Activated T-helper 1 cell treated with anti-CD3 and anti-CD28 coated beads, Interleukin-12 subunit alpha, Interleukin-12 subunit beta, Interleukin-2, Interleukin-4 antibody, amounts not matched to agents 30 ng/mL and 10 ng/mL and 1 ng/mL, durations not matched to agents 14 hours and 24 hours and 36 hours (primary cell): Measurements from ENCODE around the gene EPSTI1. TPM values are rescaled to one million over a fixed set of nuclear protein-coding genes. Genes with fewer than 3 reads are reported as not detected.

ENCODE experiments used
- DNase-seq: peaks from one replicate; pipeline ENCODE4 v3.0.0; 2021; ENCODE audit warnings: low spot score
- H3K27ac Mint-ChIP-seq: one replicate; pipeline ENCODE4 v1.8.0; 2021; ENCODE audit warnings: mild to moderate bottlenecking, mixed read lengths
- H3K27me3 Mint-ChIP-seq: one replicate; pipeline ENCODE4 v1.8.0; 2022; ENCODE audit warnings: mild to moderate bottlenecking, moderate library complexity, mixed read lengths; ENCODE audit not compliant: insufficient read depth
- H3K36me3 Mint-ChIP-seq: one replicate; pipeline ENCODE4 v1.8.0; 2021; ENCODE audit warnings: low read depth, mixed read lengths
- H3K4me1 Mint-ChIP-seq: one replicate; pipeline ENCODE4 v1.8.0; 2021; ENCODE audit warnings: low read depth, mixed read lengths
- H3K4me3 Mint-ChIP-seq: one replicate; pipeline ENCODE4 v1.8.0; 2021; ENCODE audit warnings: mild to moderate bottlenecking, moderate library complexity, mixed read lengths
- H3K9me3 Mint-ChIP-seq: one replicate; pipeline ENCODE4 v1.8.0; 2021; ENCODE audit warnings: mixed read lengths
- intact Hi-C: fragments of 100-400 bp; cut with micrococcal nuclease; formaldehyde crosslinking; loops from one replicate; pipeline ENCODE4 v1.15.1; 2024
- total RNA-seq: library from RNA; stranded (reverse); gene quantifications from 2 replicates; pipeline ENCODE4 v1.2.3, GENCODE V29; 2022

Gene EPSTI1
- total RNA-seq, 1 donor from 2014 or later = 19.3 TPM

- H3K4me3 Mint-ChIP-seq = no peak overlapping the region
- no peak for DNase-seq
- no peaks in the 10 kb centered on the region for H3K27me3 Mint-ChIP-seq
- H3K36me3 Mint-ChIP-seq = peaks cover 64% of the 10 kb centered on the region
- intact Hi-C loops = loop anchor here (1.0 kb wide), 1 partner anchor 8 kb away; no protein-coding TSS in a partner anchor
- H3K27ac Mint-ChIP-seq = no peak overlapping the region
- H3K4me1 Mint-ChIP-seq = peaks cover 66% of the 10 kb centered on the region
- peaks cover 9% of the 10 kb centered on the region for H3K9me3 Mint-ChIP-seq
Measured at GRCh38 chr13:42981853-42982252, 10.2 kb downstream of the EPSTI1 start.

GRCh38 chr13:42981317-42981716 lies 10.7 kb downstream of the EPSTI1 start:
- Mint-ChIP-seq H3K4me1 (peaks cover 71% of the 10 kb centered on the region), H3K9me3 (peaks cover 9% of the 10 kb centered on the region), H3K27ac (no peak overlapping the region), H3K36me3 (peaks cover 65% of the 10 kb centered on the region), H3K27me3 (no peaks in the 10 kb centered on the region), H3K4me3 (no peak overlapping the region)
- intact Hi-C loops = loop anchor here (1.0 kb wide), 1 partner anchor 9 kb away; no protein-coding TSS in a partner anchor
- DNase-seq = no peak

GRCh38 chr13:42977219-42977659 lies 14.8 kb downstream of the EPSTI1 start:
- Mint-ChIP-seq H3K9me3 (peaks cover 9% of the 10 kb centered on the region), H3K27ac (peak overlapping the region; percentile 15), H3K36me3 (peaks cover 48% of the 10 kb centered on the region), H3K4me3 (no peak overlapping the region), H3K4me1 (peaks cover 56% of the 10 kb centered on the region), H3K27me3 (no peaks in the 10 kb centered on the region)
- no peak for DNase-seq
- intact Hi-C loops = loop anchor here (10.0 kb wide), 1 partner anchor 382 kb away; no protein-coding TSS in a partner anchor

GRCh38 chr13:42976066-42976465 lies 16.0 kb downstream of the EPSTI1 start:
- peaks cover 44% of the 10 kb centered on the region for H3K36me3 Mint-ChIP-seq
- peaks cover 59% of the 10 kb centered on the region for H3K4me1 Mint-ChIP-seq
- no peak overlapping the region for H3K27ac Mint-ChIP-seq
- no peak for DNase-seq
- H3K9me3 Mint-ChIP-seq = peaks cover 9% of the 10 kb centered on the region
- intact Hi-C loops = loop anchor here (10.0 kb wide), 1 partner anchor 381 kb away; no protein-coding TSS in a partner anchor
- H3K4me3 Mint-ChIP-seq = no peak overlapping the region
- H3K27me3 Mint-ChIP-seq = no peaks in the 10 kb centered on the region

GRCh38 chr13:42973581-42973980 lies 18.5 kb downstream of the EPSTI1 start:
- H3K27ac Mint-ChIP-seq = no peak overlapping the region
- no peak for DNase-seq
- peaks cover 45% of the 10 kb centered on the region for H3K36me3 Mint-ChIP-seq

GRCh38 chr13:42971691-42972347 lies 20.2 kb downstream of the EPSTI1 start:
- no peak overlapping the region for H3K27ac Mint-ChIP-seq
- H3K36me3 Mint-ChIP-seq = peaks cover 41% of the 10 kb centered on the region
- no peak for DNase-seq
- no peaks in the 10 kb centered on the region for H3K27me3 Mint-ChIP-seq
- H3K4me3 Mint-ChIP-seq = no peak overlapping the region
- intact Hi-C loops = loop anchor here (5.0 to 10.0 kb wide), 2 partner anchors 70 to 377 kb away; no protein-coding TSS in a partner anchor
- no peaks in the 10 kb centered on the region for H3K9me3 Mint-ChIP-seq
- H3K4me1 Mint-ChIP-seq = peaks cover 54% of the 10 kb centered on the region

More at GRCh38 chr13:42973581-42973980, 18.5 kb downstream of the EPSTI1 start:
- no peaks in the 10 kb centered on the region for H3K27me3 Mint-ChIP-seq
- no peak overlapping the region for H3K4me3 Mint-ChIP-seq
- H3K4me1 Mint-ChIP-seq = peaks cover 66% of the 10 kb centered on the region
- H3K9me3 Mint-ChIP-seq = peaks cover 3% of the 10 kb centered on the region
- intact Hi-C loops = loop anchor here (5.0 to 10.0 kb wide), 2 partner anchors 69 to 379 kb away; no protein-coding TSS in a partner anchor

- Mint-ChIP-seq H3K4me1 (peaks cover 47% of the 10 kb centered on the region), H3K27ac (peak overlapping the region; percentile 80), H3K27me3 (no peaks in the 10 kb centered on the region), H3K9me3 (no peaks in the 10 kb centered on the region), H3K36me3 (peaks cover 39% of the 10 kb centered on the region), H3K4me3 (no peak overlapping the region)
- peak; percentile 16 for DNase-seq
- intact Hi-C loops = loop anchor here (1.0 to 10.0 kb wide), 7 partner anchors 21 to 908 kb away; partner anchors contain the start of genes CCDC122, DNAJC15, EPSTI1 and LACC1
Measured at GRCh38 chr13:42970824-42971690, 21.0 kb downstream of the EPSTI1 start.

GRCh38 chr13:42969565-42970172 lies 22.4 kb downstream of the EPSTI1 start:
- Mint-ChIP-seq H3K36me3 (peaks cover 34% of the 10 kb centered on the region), H3K4me3 (no peak overlapping the region), H3K27me3 (no peaks in the 10 kb centered on the region), H3K4me1 (peaks cover 35% of the 10 kb centered on the region), H3K27ac (no peak overlapping the region), H3K9me3 (no peaks in the 10 kb centered on the region)
- intact Hi-C loops = loop anchor here (1.0 to 10.0 kb wide), 8 partner anchors 23 to 910 kb away; partner anchors contain the start of genes CCDC122, DNAJC15, EPSTI1 and LACC1
- DNase-seq = peak; percentile 63

- no peak for DNase-seq
- H3K27me3 Mint-ChIP-seq = no peaks in the 10 kb centered on the region
- intact Hi-C loops = loop anchor here (1.0 kb wide), 1 partner anchor 905 kb away; no protein-coding TSS in a partner anchor
- H3K9me3 Mint-ChIP-seq = no peaks in the 10 kb centered on the region
- H3K36me3 Mint-ChIP-seq = peaks cover 34% of the 10 kb centered on the region
- H3K4me3 Mint-ChIP-seq = no peak overlapping the region
- H3K4me1 Mint-ChIP-seq = peaks cover 33% of the 10 kb centered on the region
- H3K27ac Mint-ChIP-seq = no peak overlapping the region
Measured at GRCh38 chr13:42968906-42969305, 23.1 kb downstream of the EPSTI1 start.

- H3K4me1 Mint-ChIP-seq = peaks cover 33% of the 10 kb centered on the region
- H3K27me3 Mint-ChIP-seq = no peaks in the 10 kb centered on the region
- peaks cover 41% of the 10 kb centered on the region for H3K36me3 Mint-ChIP-seq
- H3K9me3 Mint-ChIP-seq = no peaks in the 10 kb centered on the region
- no peak overlapping the region for H3K27ac Mint-ChIP-seq
- intact Hi-C loops = no loop called here
- H3K4me3 Mint-ChIP-seq = no peak overlapping the region
- DNase-seq = no peak
Measured at GRCh38 chr13:42967660-42968059, 24.4 kb downstream of the EPSTI1 start.

- no peaks in the 10 kb centered on the region for H3K9me3 Mint-ChIP-seq
- H3K4me1 Mint-ChIP-seq = peaks cover 10% of the 10 kb centered on the region
- H3K27ac Mint-ChIP-seq = no peak overlapping the region
- H3K4me3 Mint-ChIP-seq = no peak overlapping the region
- H3K36me3 Mint-ChIP-seq = peaks cover 43% of the 10 kb centered on the region
- DNase-seq = no peak
- intact Hi-C loops = no loop called here
- no peaks in the 10 kb centered on the region for H3K27me3 Mint-ChIP-seq
Measured at GRCh38 chr13:42965281-42965680, 26.8 kb downstream of the EPSTI1 start.

GRCh38 chr13:42964761-42965161 lies 27.3 kb downstream of the EPSTI1 start:
- H3K27me3 Mint-ChIP-seq = no peaks in the 10 kb centered on the region
- no peak overlapping the region for H3K27ac Mint-ChIP-seq

More at GRCh38 chr13:42964761-42965161, 27.3 kb downstream of the EPSTI1 start:
- H3K9me3 Mint-ChIP-seq = no peaks in the 10 kb centered on the region
- H3K4me1 Mint-ChIP-seq = peaks cover 5% of the 10 kb centered on the region
- no peak for DNase-seq
- intact Hi-C loops = no loop called here
- peaks cover 46% of the 10 kb centered on the region for H3K36me3 Mint-ChIP-seq
- H3K4me3 Mint-ChIP-seq = no peak overlapping the region
